Large intestine (tissue), 3 donors: ENCODE data around the gene DNAJC3. TPM values are rescaled to one million over a fixed set of nuclear protein-coding genes. Genes with fewer than 3 reads are reported as not detected.
"Not testable (repeated sequence)": the region's sequence is repeated elsewhere in the genome, so short reads cannot be mapped to it uniquely, and the experiment has no call there.

Experiments used
- DNase-seq, 2 donors: peaks; one replicate each; pipeline versions ENCODE4 v3.0.0 to v3.0.0-alpha.2; 2013
- H3K27ac ChIP-seq: one replicate; pipeline ENCODE4 v1.5.1; 2013; ENCODE audit warnings: low read length
- H3K27me3 ChIP-seq: 2 replicates; pipeline ENCODE4 v1.6.1; 2013; ENCODE audit warnings: low read length; ENCODE audit not compliant: control insufficient read depth, insufficient read depth
- H3K36me3 ChIP-seq: 2 replicates; pipeline ENCODE4 v1.6.1; 2013; ENCODE audit warnings: low read length; ENCODE audit not compliant: control insufficient read depth, insufficient read depth
- H3K4me1 ChIP-seq: one replicate; pipeline ENCODE4 v1.6.1; 2013; ENCODE audit warnings: low read length; ENCODE audit not compliant: control insufficient read depth, insufficient read depth
- H3K4me3 ChIP-seq: one replicate; pipeline ENCODE4 v1.5.1; 2013; ENCODE audit warnings: low read length
- H3K9me3 ChIP-seq: one replicate; pipeline ENCODE4 v1.6.1; 2013; ENCODE audit warnings: mild to moderate bottlenecking, low read depth, low read length, moderate library complexity; ENCODE audit not compliant: control insufficient read depth
- WGBS: methylation state at CpG from one replicate; pipeline ENCODE4 v1.1.5; 2013; ENCODE audit warnings: low lambda C conversion rate; ENCODE audit not compliant: insufficient coverage; 5-methylcytosine and 5-hydroxymethylcytosine counted together
- polyA plus RNA-seq: library from polyadenylated mRNA; unstranded; fragments of 120-200 nt; gene quantifications from one replicate; pipeline ENCODE4 v1.2.1, GENCODE V29; 2013

DNAJC3 gene
- polyA plus RNA-seq, 1 donor = 38.8 TPM

DNA sequence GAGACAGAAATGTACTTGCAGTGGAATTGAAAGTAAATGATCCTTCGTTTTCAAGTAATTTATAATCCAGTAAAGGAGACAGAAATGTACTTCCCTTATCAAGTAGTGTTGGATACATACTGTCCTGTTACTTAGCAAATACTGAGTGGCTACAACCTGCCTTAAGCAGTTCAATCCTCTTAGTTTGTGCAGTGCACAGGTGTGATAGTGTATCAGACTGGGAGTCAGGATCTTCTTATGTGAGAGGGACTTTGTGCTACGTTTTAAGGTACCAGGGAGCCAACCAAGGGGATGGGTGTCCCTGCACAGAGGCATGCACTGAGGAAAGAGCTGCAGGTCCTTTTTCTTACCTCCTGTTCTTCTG lies 111.1 kb downstream of the DNAJC3 start:
- no peak for DNase-seq
- WGBS = no CpG with 5 or more reads among the region's 2 CpGs
- H3K36me3 ChIP-seq = peaks cover 48% of the 10 kb centered on the region
- H3K9me3 ChIP-seq = no peaks in the 10 kb centered on the region
- H3K4me1 ChIP-seq = no peaks in the 10 kb centered on the region
- no peak overlapping the region for H3K27ac ChIP-seq
- H3K4me3 ChIP-seq = no peak overlapping the region
- H3K27me3 ChIP-seq = no peaks in the 10 kb centered on the region

- not testable (repeated sequence) for H3K27me3 ChIP-seq, H3K4me3 ChIP-seq, DNase-seq, H3K27ac ChIP-seq, H3K9me3 ChIP-seq, H3K4me1 ChIP-seq
- peaks cover 53% of the 10 kb centered on the region for H3K36me3 ChIP-seq
Measured at GRCh38 chr13:95789315-95789714, 112.4 kb downstream of the DNAJC3 start.

DNA sequence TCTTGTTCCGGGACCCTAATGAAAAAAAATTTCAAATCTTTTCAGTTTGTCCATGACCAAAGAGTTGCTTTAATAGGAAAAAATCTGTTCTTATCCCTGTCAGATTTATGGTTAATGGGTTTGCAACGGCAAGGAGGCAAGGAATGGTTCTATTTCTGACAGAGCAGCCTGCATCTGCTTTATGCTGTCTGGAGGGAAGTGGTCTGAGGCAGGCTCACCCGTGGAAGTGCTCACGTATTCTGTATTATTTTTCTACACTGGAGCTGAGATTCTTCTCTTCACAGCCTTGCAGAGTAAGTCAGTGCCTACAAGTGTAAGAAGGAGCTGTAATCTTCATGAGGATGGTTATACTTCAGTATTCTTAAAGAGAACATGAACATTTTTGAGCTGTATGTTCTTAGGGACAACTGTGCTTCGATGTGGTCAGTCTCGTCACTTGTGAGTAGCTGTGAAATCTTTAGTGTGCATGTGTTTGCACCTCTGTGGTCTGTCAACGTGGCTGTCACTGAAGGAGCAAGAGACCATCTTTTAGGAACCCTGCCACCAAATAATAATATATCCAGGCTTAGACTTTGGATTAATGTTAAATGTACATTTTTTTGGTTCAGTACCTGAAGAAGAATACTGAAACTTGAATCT lies 114.3 kb downstream of the DNAJC3 start:
- Histone ChIP-seq H3K36me3 (peaks cover 54% of the 10 kb centered on the region), H3K27me3 (no peaks in the 10 kb centered on the region), H3K4me1 (no peaks in the 10 kb centered on the region), H3K4me3 (no peak overlapping the region), H3K27ac (no peak overlapping the region), H3K9me3 (no peaks in the 10 kb centered on the region)
- DNase-seq = no peak
- 94% methylated on average over 2 of the region's 7 CpGs for WGBS

- no CpG with 5 or more reads among the region's 3 CpGs for WGBS
- H3K27me3 ChIP-seq = no peaks in the 10 kb centered on the region
- no peaks in the 10 kb centered on the region for H3K4me1 ChIP-seq
- no peak for DNase-seq
- no peaks in the 10 kb centered on the region for H3K9me3 ChIP-seq
- no peak overlapping the region for H3K27ac ChIP-seq
- H3K36me3 ChIP-seq = peaks cover 43% of the 10 kb centered on the region
- no peak overlapping the region for H3K4me3 ChIP-seq
Measured at GRCh38 chr13:95793018-95793555, 116.1 kb downstream of the DNAJC3 start.

DNA sequence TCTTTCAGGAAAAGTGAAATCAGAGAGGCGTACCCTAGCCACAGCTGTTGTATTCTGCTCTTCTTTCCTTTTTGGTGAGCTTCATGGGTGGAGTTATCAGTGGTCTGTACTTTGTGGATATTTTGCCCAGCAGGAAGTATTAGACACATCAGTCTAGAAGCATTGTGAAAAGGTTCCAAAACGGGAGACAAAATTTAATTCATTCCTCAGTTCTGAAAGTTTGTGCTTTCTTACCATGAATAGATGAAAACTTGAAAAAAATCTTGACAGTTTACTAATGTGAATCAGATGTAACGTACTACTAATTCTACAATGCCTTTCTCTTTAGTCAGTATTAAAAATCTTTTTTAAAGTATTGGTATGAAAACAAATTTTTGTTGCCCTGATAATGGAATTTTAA lies 116.8 kb downstream of the DNAJC3 start:
- Histone ChIP-seq H3K27me3 (no peaks in the 10 kb centered on the region), H3K4me1 (no peaks in the 10 kb centered on the region), H3K9me3 (no peaks in the 10 kb centered on the region), H3K36me3 (peaks cover 43% of the 10 kb centered on the region), H3K27ac (no peak overlapping the region), H3K4me3 (no peak overlapping the region)
- DNase-seq = no peak
- WGBS = 100% methylated on average over 1 of the region's 3 CpGs

GRCh38 chr13:95797016-95797415 lies 120.1 kb downstream of the DNAJC3 start:
- WGBS = no CpG with 5 or more reads among the region's 2 CpGs
- Histone ChIP-seq H3K36me3 (peaks cover 22% of the 10 kb centered on the region), H3K4me1 (no peaks in the 10 kb centered on the region), H3K27me3 (no peaks in the 10 kb centered on the region), H3K9me3 (no peaks in the 10 kb centered on the region), H3K4me3 (no peak overlapping the region), H3K27ac (no peak overlapping the region)
- DNase-seq = no peak

GRCh38 chr13:95800436-95800835 lies 123.5 kb downstream of the DNAJC3 start:
- DNase-seq = no peak
- H3K4me3 ChIP-seq = no peak overlapping the region
- peaks cover 4% of the 10 kb centered on the region for H3K36me3 ChIP-seq
- WGBS = no CpG with 5 or more reads among the region's 1 CpG
- H3K27me3 ChIP-seq = no peaks in the 10 kb centered on the region
- H3K4me1 ChIP-seq = no peaks in the 10 kb centered on the region
- no peak overlapping the region for H3K27ac ChIP-seq
- no peaks in the 10 kb centered on the region for H3K9me3 ChIP-seq

DNA sequence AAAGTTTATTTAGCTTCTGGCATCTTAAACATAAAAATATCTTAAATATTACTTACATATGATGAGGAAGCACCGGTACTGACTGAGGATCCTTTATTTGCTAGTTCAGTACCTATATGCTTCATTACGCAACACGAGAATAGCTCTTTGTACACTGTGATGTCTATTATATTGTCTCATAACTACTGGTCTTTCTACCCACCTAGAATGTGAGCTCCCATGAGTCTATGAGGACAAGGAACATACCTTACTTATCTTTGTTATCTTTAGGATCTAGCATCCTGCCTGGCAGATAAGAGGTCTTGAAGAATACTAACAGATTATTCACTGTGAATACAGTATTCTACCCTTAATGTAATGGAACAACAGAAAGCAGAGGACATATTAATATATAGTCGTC lies 124.9 kb downstream of the DNAJC3 start:
- H3K36me3 ChIP-seq = peaks cover 4% of the 10 kb centered on the region
- H3K4me3 ChIP-seq = no peak overlapping the region
- no peaks in the 10 kb centered on the region for H3K4me1 ChIP-seq
- DNase-seq = no peak
- H3K27me3 ChIP-seq = no peaks in the 10 kb centered on the region
- no peaks in the 10 kb centered on the region for H3K9me3 ChIP-seq
- 100% methylated on average over 3 of the region's 4 CpGs for WGBS
- no peak overlapping the region for H3K27ac ChIP-seq

DNA sequence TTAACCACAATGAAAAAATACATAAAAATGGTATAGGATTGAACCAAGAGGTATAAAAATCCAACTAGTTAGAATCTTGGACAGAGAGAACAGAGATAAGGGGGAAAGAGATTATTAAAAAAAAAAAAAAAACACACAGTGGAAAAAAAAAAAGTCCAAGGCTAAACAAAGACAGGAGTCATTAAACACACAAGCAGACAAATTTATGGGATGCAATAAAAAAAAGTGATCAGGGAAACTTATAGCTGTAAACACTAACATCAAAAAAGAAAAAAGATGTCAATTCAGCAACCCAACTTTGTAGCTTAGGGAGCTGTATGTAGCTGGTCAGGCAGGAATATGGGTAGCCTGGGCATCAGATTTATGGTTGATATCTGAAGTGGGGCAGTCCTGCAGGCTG lies 129.0 kb downstream of the DNAJC3 start:
- no peak for DNase-seq
- Histone ChIP-seq H3K9me3 (peaks cover 4% of the 10 kb centered on the region), H3K4me3 (no peak overlapping the region), H3K27me3 (no peaks in the 10 kb centered on the region), H3K4me1 (no peaks in the 10 kb centered on the region), H3K27ac (no peak overlapping the region), H3K36me3 (peaks cover 5% of the 10 kb centered on the region)

GRCh38 chr13:95809429-95809828 lies 132.5 kb downstream of the DNAJC3 start:
- Histone ChIP-seq H3K36me3 (peaks cover 5% of the 10 kb centered on the region), H3K9me3 (peaks cover 8% of the 10 kb centered on the region), H3K27ac (no peak overlapping the region), H3K4me1 (peaks cover 3% of the 10 kb centered on the region), H3K27me3 (no peaks in the 10 kb centered on the region), H3K4me3 (no peak overlapping the region)
- DNase-seq = no peak
- WGBS = 80% methylated on average over 1 of the region's 5 CpGs

GRCh38 chr13:95813139-95813538 lies 136.2 kb downstream of the DNAJC3 start:
- no peak overlapping the region for H3K27ac ChIP-seq
- peaks cover 8% of the 10 kb centered on the region for H3K36me3 ChIP-seq
- peaks cover 8% of the 10 kb centered on the region for H3K9me3 ChIP-seq
- H3K27me3 ChIP-seq = no peaks in the 10 kb centered on the region
- H3K4me3 ChIP-seq = no peak overlapping the region
- DNase-seq = no peak
- H3K4me1 ChIP-seq = peaks cover 3% of the 10 kb centered on the region
- 86% methylated on average over 1 of the region's 3 CpGs for WGBS
